ENCODE results near the gene ABHD16B. TPM values are rescaled to one million over a fixed set of nuclear protein-coding genes. Genes with fewer than 3 reads are reported as not detected.

ABHD16B gene
- total and polyA plus RNA-seq, 10 of the 15 experiments (the other 5 are each of a cell fraction or from before 2014, with no cell fraction given), result 0.13 TPM; not detected in 9

- TF ChIP-seq ZBTB11 (CRISPR knock-in tag; IDR thresholded peaks at IDR 0.05) (no peak), NRF1 (conservative IDR thresholded peaks at IDR 0.05; ENCODE audit: low read depth, low read length) (no peak), RB1 (IDR thresholded peaks at IDR 0.05; ENCODE audit: borderline replicate concordance) (no peak), ZNF217 (IDR thresholded peaks at IDR 0.05) (no peak), MXI1 (IDR thresholded peaks at IDR 0.05; ENCODE audit: low read depth, low read length) (no peak), RAD51 (IDR thresholded peaks at IDR 0.05) (no peak)
Measured at GRCh38 chr20:63825331-63826118, 35.8 kb upstream of the ABHD16B start (continued).

GRCh38 chr20:63826753-63827152 lies 34.5 kb upstream of the ABHD16B start:
- ChIA-PET RAD21 (ENCODE audit: unreplicated experiment) (no interaction called here), SMC1A (ENCODE audit: uncharacterized antibody, unreplicated experiment) (no interaction called here), POLR2A (interaction anchor here (0.6 kb wide), 1 partner anchor 116 kb away, joined by 3 read pairs; no protein-coding TSS in a partner anchor), CTCF (interaction anchor here (1.1 kb wide), 1 partner anchor 16 kb away, joined by 3 read pairs; no protein-coding TSS in a partner anchor)
- in situ Hi-C loops (cut with MboI), result no loop called here
- Histone ChIP-seq H3K36me3 (ENCODE audit: control insufficient read depth in 2 of 2, insufficient read depth in 2 of 2, low read length in 1 of 2) (no peaks in the 10 kb centered on the region), H4K20me1 (ENCODE audit: control insufficient read depth, insufficient read depth) (peaks cover 7% of the 10 kb centered on the region; the same call in 1 of the 2 replicates), H2AFZ (ENCODE audit: control insufficient read depth, low read depth, low read length) (no peak overlapping the region), H3K9ac (ENCODE audit: control insufficient read depth, insufficient read depth, low read length) (no peak overlapping the region), H3K4me2 (ENCODE audit: control insufficient read depth, insufficient read depth) (no peak overlapping the region), H3K27ac (ENCODE audit: control insufficient read depth, insufficient read depth) (no peak overlapping the region), H3K4me1 (ENCODE audit: control insufficient read depth, insufficient read depth, low read length) (peaks cover 4% of the 10 kb centered on the region; the same call in 1 of the 2 replicates), H3K9me3 (replicated peaks; ENCODE audit: control insufficient read depth, insufficient read depth, low read length) (no peaks in the 10 kb centered on the region), H3K27me3 (replicated peaks in 1 of 2; ENCODE audit: control insufficient read depth in 2 of 2, insufficient read depth in 2 of 2, low read length in 1 of 2) (peaks cover 9 to 11% of the 10 kb centered on the region in 2 experiments; a peak in 3 of 4 replicates), H3K4me3 (no peak overlapping the region), H3K79me2 (ENCODE audit: control insufficient read depth, insufficient read depth, low read length) (no peaks in the 10 kb centered on the region)
- ATAC-seq (no peak), FAIRE-seq (no peak), DNase-seq (ENCODE audit: low read depth, low spot score) (no peak)
- intact Hi-C loops (cut with micrococcal nuclease; ENCODE audit: unreplicated experiment), result no loop called here
- BruUV-seq (replicated peaks), result no TSS peak
- 68% methylated on average over 13 of the region's 13 CpGs for WGBS (ENCODE audit: insufficient coverage, insufficient replicate concordance, low lambda C conversion rate, missing lambda C conversion rate)
- TF ChIP-seq ZBTB11 (CRISPR knock-in tag; IDR thresholded peaks at IDR 0.05) (no peak), SKIL (IDR thresholded peaks at IDR 0.05; ENCODE audit: low read depth, poor library complexity, severe bottlenecking) (no peak), CTCF (IDR thresholded peaks at IDR 0.05 in 2 of 3, conservative IDR thresholded peaks at IDR 0.05 in 1 of 3; ENCODE audit: control insufficient read depth in 2 of 3, extremely low read depth in 1 of 3, insufficient read depth in 1 of 3, low read depth in 3 of 3, low read length in 3 of 3) (no peak)
